Transverse colon (tissue), 4 donors: ENCODE data around the gene HDAC1. TPM values are rescaled to one million over a fixed set of nuclear protein-coding genes. Genes with fewer than 3 reads are reported as not detected.

Source experiments
- DNase-seq: peaks from one replicate; pipeline ENCODE4 v3.0.0-alpha.2; 2019
- H3K27ac ChIP-seq, 4 donors: fragments of 200-600 bp; sonication (generic); 2 replicates each; pipeline ENCODE4 v1.5.1; 2016 to 2018; ENCODE audit warnings: inconsistent platforms in 4 of 4
- H3K27me3 ChIP-seq: fragments of 200-600 bp; sonication (generic); 2 replicates; pipeline ENCODE4 v1.5.1; 2017; ENCODE audit warnings: inconsistent platforms
- H3K36me3 ChIP-seq, 4 donors: fragments of 200-600 bp; sonication (generic); 2 replicates each; pipeline ENCODE4 v1.5.1; 2017 to 2019; ENCODE audit warnings: inconsistent platforms in 4 of 4
- H3K4me1 ChIP-seq, 4 donors: fragments of 200-600 bp; sonication (generic); 2 replicates each; pipeline ENCODE4 v1.5.1; 2017 to 2020; ENCODE audit warnings: inconsistent platforms in 4 of 4
- H3K4me3 ChIP-seq, 4 donors: fragments of 200-600 bp; sonication (generic); 1 replicate in 1 of 4; 2 replicates in 3 of 4; pipeline versions ENCODE4 v1.5.1 to v1.6.1; 2017 to 2019; ENCODE audit warnings: inconsistent platforms in 4 of 4
- H3K9me3 ChIP-seq, 2 donors: fragments of 200-600 bp; sonication (generic); 2 replicates each; pipeline ENCODE4 v1.5.1; 2017 to 2019; ENCODE audit warnings: inconsistent platforms in 2 of 2
- EP300 ChIP-seq: sonication (generic); formaldehyde crosslinking; IDR thresholded peaks from one replicate; pipeline ENCODE4 v1.6.1; 2017; ENCODE audit warnings: antibody characterized with exemption, low read depth
- POLR2A ChIP-seq: fragments of 450-650 bp; IDR thresholded peaks from one replicate; pipeline ENCODE4 v1.6.1; 2016; ENCODE audit warnings: antibody characterized with exemption, mild to moderate bottlenecking, moderate library complexity
- POLR2AphosphoS5 ChIP-seq, 3 donors: sonication (generic); formaldehyde crosslinking; IDR thresholded peaks; one replicate each; pipeline ENCODE4 v1.6.1; 2016; ENCODE audit warnings: antibody characterized with exemption in 3 of 3
- WGBS, 2 donors: methylation state at CpG; one replicate each; pipeline ENCODE4 v1.1.5; 2018; ENCODE audit warnings: low coverage in 1 of 2; 5-methylcytosine and 5-hydroxymethylcytosine counted together
- in situ Hi-C, 4 donors: fragments of 200-750 bp; cut with MboI; loops; one replicate each; pipeline versions ENCODE4 v1.15.0 to v1.15.1; 2017; ENCODE audit warnings: low sequenced_read_pairs in 3 of 4, low pct_ligation_motif_present in 1 of 4, low pct_unique_long_range_greater_than_20kb in 1 of 4
- intact Hi-C: fragments of 100-400 bp; cut with DNase I; formaldehyde crosslinking; loops from one replicate; pipeline ENCODE4 v1.15.1; 2023; ENCODE audit warnings: low total_unique reads
- total RNA-seq, 4 donors: library from RNA; depleted of rRNA; stranded (reverse); fragments of >200 nt; gene quantifications; one replicate each; pipeline ENCODE4 v1.1.0, GENCODE V29; 2016
- TF ChIP-seq, protein P1 (sequence below), 5 experiments: fragments of 200-600 bp in 3 of 5; fragments of 450-650 bp in 2 of 5; sonication (generic) in 3 of 5; IDR thresholded peaks; 1 replicate in 2 of 5; 2 replicates in 3 of 5; pipeline ENCODE4 v1.5.1; 2016 to 2017; ENCODE audit warnings: antibody characterized with exemption in 5 of 5, inconsistent platforms in 3 of 5, mild to moderate bottlenecking in 2 of 5, moderate library complexity in 1 of 5

Gene HDAC1
- total RNA-seq, 4 donors from 2014 or later: 85.2 to 218 (median 174) TPM

DNA sequence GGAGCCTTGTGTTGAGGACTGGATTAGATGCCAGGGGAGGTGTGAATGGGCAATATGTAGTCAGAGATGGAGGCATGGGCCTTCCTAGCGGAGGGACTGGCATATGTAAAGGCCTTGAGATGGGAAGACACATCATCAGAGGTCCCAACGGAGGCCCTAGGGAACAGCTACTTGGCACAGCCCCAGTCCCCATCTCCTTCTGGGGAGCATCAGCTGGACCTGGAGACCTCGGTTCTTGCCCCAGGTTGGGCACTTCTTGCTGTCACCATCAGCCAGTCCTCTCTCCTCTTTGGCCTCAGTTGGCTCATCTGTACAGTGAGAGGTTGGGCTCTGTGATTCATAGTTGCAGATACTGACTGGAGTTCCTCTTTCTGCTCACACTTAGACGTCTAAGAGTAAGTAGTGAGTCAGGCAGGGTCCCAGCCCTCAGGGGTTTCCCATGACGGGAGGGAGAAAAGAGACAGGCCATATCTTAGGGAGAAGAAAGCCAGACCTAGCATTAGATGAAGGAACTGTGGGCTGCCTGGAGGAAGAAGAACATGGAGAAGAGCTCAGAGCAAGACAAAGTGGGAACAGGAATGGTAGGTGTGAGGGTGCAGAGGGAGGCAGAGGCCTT, 47.6 kb downstream of the HDAC1 start:
- 40 to 70% methylated on average over 1 to 5 of the region's 5 CpGs for WGBS, 2 donors
- H3K27me3 ChIP-seq: no peaks in the 10 kb centered on the region
- H3K9me3 ChIP-seq: no peaks in the 10 kb centered on the region
- H3K36me3 ChIP-seq: no peaks in the 10 kb centered on the region
- H3K4me3 ChIP-seq: no peak overlapping the region
- in situ Hi-C loops: no loop called here
- intact Hi-C loops: no loop called here
- H3K27ac ChIP-seq: peak overlapping the region in 1 of 4 donors; percentile 55
- no peak for DNase-seq
- no peak for TF ChIP-seq EP300
- no peak for TF ChIP-seq POLR2AphosphoS5 (IDR thresholded peaks at IDR 0.05)
- TF ChIP-seq POLR2A: no peak
- TF ChIP-seq, protein P1, sequence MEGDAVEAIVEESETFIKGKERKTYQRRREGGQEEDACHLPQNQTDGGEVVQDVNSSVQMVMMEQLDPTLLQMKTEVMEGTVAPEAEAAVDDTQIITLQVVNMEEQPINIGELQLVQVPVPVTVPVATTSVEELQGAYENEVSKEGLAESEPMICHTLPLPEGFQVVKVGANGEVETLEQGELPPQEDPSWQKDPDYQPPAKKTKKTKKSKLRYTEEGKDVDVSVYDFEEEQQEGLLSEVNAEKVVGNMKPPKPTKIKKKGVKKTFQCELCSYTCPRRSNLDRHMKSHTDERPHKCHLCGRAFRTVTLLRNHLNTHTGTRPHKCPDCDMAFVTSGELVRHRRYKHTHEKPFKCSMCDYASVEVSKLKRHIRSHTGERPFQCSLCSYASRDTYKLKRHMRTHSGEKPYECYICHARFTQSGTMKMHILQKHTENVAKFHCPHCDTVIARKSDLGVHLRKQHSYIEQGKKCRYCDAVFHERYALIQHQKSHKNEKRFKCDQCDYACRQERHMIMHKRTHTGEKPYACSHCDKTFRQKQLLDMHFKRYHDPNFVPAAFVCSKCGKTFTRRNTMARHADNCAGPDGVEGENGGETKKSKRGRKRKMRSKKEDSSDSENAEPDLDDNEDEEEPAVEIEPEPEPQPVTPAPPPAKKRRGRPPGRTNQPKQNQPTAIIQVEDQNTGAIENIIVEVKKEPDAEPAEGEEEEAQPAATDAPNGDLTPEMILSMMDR (IDR thresholded peaks at IDR 0.05): no peak
- peaks cover 14 to 41% (median 32%) of the 10 kb centered on the region in 4 donors for H3K4me1 ChIP-seq

DNA sequence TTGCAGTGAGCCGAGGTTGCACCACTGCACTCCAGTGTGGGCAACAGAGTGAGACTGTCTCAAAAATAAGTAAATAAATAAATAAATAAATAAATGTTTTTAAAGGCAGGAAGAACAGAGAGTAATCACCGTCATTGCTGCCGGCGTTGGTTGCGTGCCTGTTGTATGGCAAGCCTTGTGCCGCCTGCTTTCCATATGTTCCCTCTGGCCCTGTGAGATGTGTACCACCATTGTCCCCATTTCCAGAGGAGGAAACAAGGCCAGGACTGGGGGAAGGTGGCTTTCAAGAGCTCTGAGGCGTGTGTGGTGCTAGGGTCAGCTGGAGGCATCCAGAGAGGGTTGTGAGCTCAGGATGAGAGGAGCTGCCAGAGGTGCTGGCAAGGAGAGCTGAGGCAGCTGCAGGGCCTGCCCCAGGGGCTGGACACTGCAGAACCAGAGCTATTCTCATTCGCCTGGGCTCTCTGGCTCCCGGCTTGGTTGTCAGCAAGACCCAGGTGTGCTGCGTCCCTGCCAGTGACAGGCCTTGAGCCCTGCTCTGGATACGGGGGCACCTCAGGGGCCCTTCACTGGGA, 49.4 kb downstream of the HDAC1 start:
- no peak for TF ChIP-seq EP300
- TF ChIP-seq POLR2A: no peak
- TF ChIP-seq, protein P1 (IDR thresholded peaks at IDR 0.05): no peak
- no peak for TF ChIP-seq POLR2AphosphoS5 (IDR thresholded peaks at IDR 0.05)
- peaks cover 9 to 31% (median 23%) of the 10 kb centered on the region in 4 donors for H3K4me1 ChIP-seq
- intact Hi-C loops (no loop called here), in situ Hi-C loops (no loop called here)
- no peak overlapping the region for H3K27ac ChIP-seq
- WGBS, 2 donors: 98 to 100% methylated on average over 1 to 11 of the region's 11 CpGs
- H3K4me3 ChIP-seq: no peak overlapping the region
- H3K9me3 ChIP-seq: no peaks in the 10 kb centered on the region
- DNase-seq: no peak
- H3K36me3 ChIP-seq: no peaks in the 10 kb centered on the region
- H3K27me3 ChIP-seq: no peaks in the 10 kb centered on the region

DNA sequence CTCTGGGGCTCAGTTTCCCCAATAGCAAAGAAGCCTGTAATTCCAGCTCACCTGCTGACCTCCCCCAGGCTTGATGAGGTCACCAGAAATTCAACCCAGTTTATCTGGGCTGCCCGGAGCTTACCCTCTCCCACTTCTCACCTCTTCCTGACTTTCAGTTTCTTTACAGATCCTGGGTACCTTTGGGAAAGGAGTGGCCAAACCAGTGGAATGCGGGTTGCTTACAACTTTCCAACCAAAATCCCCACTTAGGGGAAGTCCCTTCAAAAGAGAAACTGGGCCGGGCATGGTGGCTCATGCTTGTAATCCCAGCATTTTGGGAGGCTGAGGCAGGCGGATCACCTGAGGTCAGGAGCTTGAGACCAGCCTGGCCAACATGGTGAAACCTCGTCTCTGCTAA, 50.1 kb downstream of the HDAC1 start:
- H3K27me3 ChIP-seq: no peaks in the 10 kb centered on the region
- DNase-seq: no peak
- no peak for TF ChIP-seq POLR2AphosphoS5 (IDR thresholded peaks at IDR 0.05)
- in situ Hi-C loops (no loop called here), intact Hi-C loops (no loop called here)
- no peak overlapping the region for H3K27ac ChIP-seq
- H3K4me3 ChIP-seq: no peak overlapping the region
- no peaks in the 10 kb centered on the region for H3K36me3 ChIP-seq
- 70% methylated on average over 5 of the region's 5 CpGs; no CpG with 5 or more reads in 1 of the 2 donors for WGBS, 2 donors
- peaks cover 3 to 24% (median 18%) of the 10 kb centered on the region in 4 donors for H3K4me1 ChIP-seq
- no peaks in the 10 kb centered on the region for H3K9me3 ChIP-seq

DNA sequence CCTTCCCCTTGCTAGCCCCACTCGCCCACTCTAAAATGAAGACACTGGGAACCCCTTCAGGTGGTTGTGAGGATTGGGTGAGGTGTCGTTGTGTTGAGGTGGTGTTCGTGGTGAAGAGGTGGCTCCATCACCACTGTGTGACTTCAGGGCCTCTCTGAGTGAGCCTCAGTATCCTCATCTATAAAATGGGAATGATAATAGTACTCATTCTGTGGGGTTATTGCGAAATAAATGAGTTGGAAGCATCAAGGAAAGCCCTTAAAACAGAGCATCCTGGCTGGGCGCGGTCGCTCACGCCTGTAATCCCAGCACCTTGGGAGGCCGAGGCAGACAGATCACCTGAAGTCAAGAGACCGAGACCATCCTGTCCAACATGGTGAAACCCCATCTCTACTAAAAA, 50.8 kb downstream of the HDAC1 start:
- intact Hi-C loops (no loop called here), in situ Hi-C loops (no loop called here)
- peaks cover 0 to 16% (median 11%) of the 10 kb centered on the region in 4 donors for H3K4me1 ChIP-seq
- TF ChIP-seq, protein P1 (IDR thresholded peaks at IDR 0.05): no peak
- no peak for TF ChIP-seq POLR2A
- TF ChIP-seq POLR2AphosphoS5 (IDR thresholded peaks at IDR 0.05): no peak
- TF ChIP-seq EP300: no peak
- no peak overlapping the region for H3K27ac ChIP-seq
- no peak overlapping the region for H3K4me3 ChIP-seq
- no peaks in the 10 kb centered on the region for H3K9me3 ChIP-seq
- no peaks in the 10 kb centered on the region for H3K27me3 ChIP-seq
- WGBS, 2 donors: 92 to 96% methylated on average over 5 to 10 of the region's 10 CpGs
- no peak for DNase-seq
- no peaks in the 10 kb centered on the region for H3K36me3 ChIP-seq
